ENCODE results near the gene EDRF1.

- TF ChIP-seq CTCF (tag by site-specific recombination; IDR thresholded peaks at IDR 0.05) (no peak), PRDM6 (tag by site-specific recombination; IDR thresholded peaks at IDR 0.05) (no peak), ZBTB7A (tag by site-specific recombination; IDR thresholded peaks at IDR 0.05; ENCODE audit: low read depth) (no peak), KLF7 (tag by site-specific recombination; IDR thresholded peaks at IDR 0.05; ENCODE audit: borderline replicate concordance) (no peak), PRDM10 (tag by site-specific recombination; IDR thresholded peaks at IDR 0.05) (no peak), ZNF274 (IDR thresholded peaks at IDR 0.05; ENCODE audit: low read length) (no peak), ZNF274 (tag by site-specific recombination; IDR thresholded peaks at IDR 0.05; ENCODE audit: borderline replicate concordance) (no peak), REST (tag by site-specific recombination; IDR thresholded peaks at IDR 0.05) (no peak), ZFP41 (tag by site-specific recombination; IDR thresholded peaks at IDR 0.05; ENCODE audit: borderline replicate concordance) (no peak), WT1 (tag by site-specific recombination; IDR thresholded peaks at IDR 0.05) (no peak), ZNF560 (tag by site-specific recombination; IDR thresholded peaks at IDR 0.05; ENCODE audit: borderline replicate concordance) (no peak), ZNF600 (tag by site-specific recombination; IDR thresholded peaks at IDR 0.05) (no peak), MYNN (tag by site-specific recombination; IDR thresholded peaks at IDR 0.05; ENCODE audit: borderline replicate concordance) (no peak)
Measured at GRCh38 chr10:125683821-125684220, 35.7 kb upstream of the EDRF1 start.

Measured in HEK293 (cell line).